GF-D8 (cell line): ENCODE results near the gene IGFN1.
"Not testable (repeated sequence)": the region's sequence is repeated elsewhere in the genome, so short reads cannot be mapped to it uniquely, and the experiment has no call there.

ENCODE experiments used
- DNase-seq: peaks from one replicate; lab custom pipeline; 2025; lab: John Stamatoyannopoulos, UW

The IGFN1 gene

GRCh38 chr1:201250326-201251011 lies 59.8 kb downstream of the IGFN1 start:
- DNase-seq: no peak

GRCh38 chr1:201251411-201251810 lies 60.8 kb downstream of the IGFN1 start:
- no peak for DNase-seq

- DNase-seq: no peak
These were observed 61.3 kb downstream of the IGFN1 start for GRCh38 chr1:201251851-201252430.

GRCh38 chr1:201252944-201253371 lies 62.3 kb downstream of the IGFN1 start:
- no peak for DNase-seq

GRCh38 chr1:201253411-201253810 lies 62.8 kb downstream of the IGFN1 start:
- no peak for DNase-seq

GRCh38 chr1:201253906-201254624 lies 63.4 kb downstream of the IGFN1 start:
- DNase-seq: no peak

- no peak for DNase-seq
These were observed 64.2 kb downstream of the IGFN1 start for GRCh38 chr1:201254625-201255478.

- DNase-seq: no peak
These were observed 65.1 kb downstream of the IGFN1 start for GRCh38 chr1:201255479-201256362.

- DNase-seq: not testable (repeated sequence)
These were observed 67.5 kb downstream of the IGFN1 start for GRCh38 chr1:201258132-201258531.

- no peak for DNase-seq
These were observed 68.2 kb downstream of the IGFN1 start for GRCh38 chr1:201258763-201259230.

- DNase-seq: no peak
These were observed 69.0 kb downstream of the IGFN1 start for GRCh38 chr1:201259476-201260235.

GRCh38 chr1:201260236-201260590 lies 69.6 kb downstream of the IGFN1 start:
- no peak for DNase-seq

- DNase-seq: no peak
These were observed 70.2 kb downstream of the IGFN1 start for GRCh38 chr1:201260648-201261311.

GRCh38 chr1:201261771-201262547 lies 71.3 kb downstream of the IGFN1 start:
- DNase-seq: no peak

- no peak for DNase-seq
These were observed 72.5 kb downstream of the IGFN1 start for GRCh38 chr1:201262963-201263608.

- no peak for DNase-seq
These were observed 73.4 kb downstream of the IGFN1 start for GRCh38 chr1:201264072-201264471.

GRCh38 chr1:201264554-201264953 lies 73.9 kb downstream of the IGFN1 start:
- no peak for DNase-seq

- no peak for DNase-seq
These were observed 75.1 kb downstream of the IGFN1 start for GRCh38 chr1:201265756-201266155.

- no peak for DNase-seq
These were observed 75.7 kb downstream of the IGFN1 start for GRCh38 chr1:201266276-201266675.
